Mesenchymal stem cell (in vitro differentiated cells and primary cell): ENCODE data around the gene MGAT3.

ENCODE experiments used
- DNase-seq: peaks from one replicate; pipeline ENCODE4 v3.0.0-alpha.2; 2013
- H2AFZ ChIP-seq: one replicate; pipeline ENCODE4 v1.6.1; 2013; ENCODE audit warnings: low read depth, mild to moderate bottlenecking, control low read depth, inconsistent platforms, low read length, moderate library complexity
- H2AK5ac ChIP-seq: 2 replicates; pipeline ENCODE4 v1.6.1; 2013; ENCODE audit warnings: low read length, moderate library complexity, mild to moderate bottlenecking, inconsistent platforms; ENCODE audit not compliant: severe bottlenecking
- H2BK120ac ChIP-seq: one replicate; pipeline ENCODE4 v1.6.1; 2013; ENCODE audit warnings: low read depth, mild to moderate bottlenecking, inconsistent platforms, low read length, moderate library complexity
- H2BK12ac ChIP-seq, 2 experiments: one replicate each; pipeline ENCODE4 v1.6.1; 2013; ENCODE audit warnings: inconsistent platforms in 2 of 2, low read length in 2 of 2, mild to moderate bottlenecking in 2 of 2, moderate library complexity in 2 of 2, control low read depth in 1 of 2
- H2BK15ac ChIP-seq: one replicate; pipeline ENCODE4 v1.6.1; 2013; ENCODE audit warnings: mild to moderate bottlenecking, low read depth, inconsistent platforms; ENCODE audit not compliant: poor library complexity, severe bottlenecking
- H2BK5ac ChIP-seq: 2 replicates; pipeline ENCODE4 v1.6.1; 2013; ENCODE audit warnings: low read depth, mild to moderate bottlenecking, low read length, control low read depth, inconsistent platforms; ENCODE audit not compliant: poor library complexity, severe bottlenecking
- H3K14ac ChIP-seq, 2 experiments: one replicate each; pipeline ENCODE4 v1.6.1; 2013; ENCODE audit warnings: inconsistent platforms in 2 of 2, low read length in 2 of 2, control low read depth in 1 of 2, mild to moderate bottlenecking in 1 of 2, moderate library complexity in 1 of 2
- H3K18ac ChIP-seq, 2 experiments: one replicate each; pipeline ENCODE4 v1.6.1; 2013; ENCODE audit warnings: inconsistent platforms in 2 of 2, low read length in 2 of 2, control low read depth in 1 of 2, low read depth in 1 of 2, mild to moderate bottlenecking in 1 of 2
- H3K23ac ChIP-seq, 2 experiments: one replicate each; pipeline ENCODE4 v1.6.1; 2013; ENCODE audit warnings: inconsistent platforms in 2 of 2, low read length in 2 of 2, mild to moderate bottlenecking in 2 of 2, moderate library complexity in 2 of 2, control low read depth in 1 of 2
- H3K27ac ChIP-seq: 2 replicates; pipeline ENCODE4 v1.5.1; 2013; ENCODE audit warnings: mild to moderate bottlenecking, moderate library complexity, low read length, control low read depth, inconsistent platforms; ENCODE audit not compliant: poor library complexity, severe bottlenecking
- H3K27me3 ChIP-seq, 2 experiments: 2 replicates each; pipeline versions ENCODE4 v1.6.1 to v1.7.0; 2013; ENCODE audit warnings: low read length in 2 of 2, mild to moderate bottlenecking in 2 of 2, moderate library complexity in 2 of 2, control low read depth in 1 of 2, inconsistent platforms in 1 of 2; ENCODE audit not compliant: control insufficient read depth in 1 of 2, insufficient read depth in 1 of 2
- H3K36me3 ChIP-seq, 2 experiments: 2 replicates each; pipeline versions ENCODE4 v1.6.1 to v1.7.0; 2013; ENCODE audit warnings: low read length in 2 of 2, control low read depth in 1 of 2, inconsistent platforms in 1 of 2, low read depth in 1 of 2, mild to moderate bottlenecking in 1 of 2; ENCODE audit not compliant: insufficient read depth in 2 of 2, control insufficient read depth in 1 of 2
- H3K4ac ChIP-seq, 2 experiments: one replicate each; pipeline ENCODE4 v1.6.1; 2013; ENCODE audit warnings: inconsistent platforms in 2 of 2, low read length in 2 of 2, mild to moderate bottlenecking in 2 of 2, moderate library complexity in 2 of 2, control low read depth in 1 of 2, low read depth in 1 of 2
- H3K4me1 ChIP-seq: 2 replicates; pipeline ENCODE4 v1.6.1; 2013; ENCODE audit warnings: low read depth, low read length, control low read depth; ENCODE audit not compliant: control insufficient read depth, insufficient read depth
- H3K4me2 ChIP-seq: 2 replicates; pipeline ENCODE4 v1.6.1; 2013; ENCODE audit warnings: low read length, mild to moderate bottlenecking, inconsistent platforms; ENCODE audit not compliant: poor library complexity, severe bottlenecking
- H3K4me3 ChIP-seq, 2 experiments: 2 replicates each; pipeline versions ENCODE4 v1.5.1 to v1.7.0; 2013; ENCODE audit warnings: low read length in 2 of 2, mild to moderate bottlenecking in 2 of 2, control low read depth in 1 of 2, low read depth in 1 of 2; ENCODE audit not compliant: insufficient read depth in 1 of 2
- H3K79me1 ChIP-seq: replicated peaks from 2 replicates; pipeline ENCODE4 v1.6.1; 2013; ENCODE audit warnings: mild to moderate bottlenecking, control low read depth, low read length, inconsistent platforms; ENCODE audit not compliant: poor library complexity, severe bottlenecking
- H3K9ac ChIP-seq: 2 replicates; pipeline ENCODE4 v1.7.0; 2013; ENCODE audit warnings: mild to moderate bottlenecking, low read length, moderate library complexity
- H3K9me3 ChIP-seq: 2 replicates; pipeline ENCODE4 v1.7.0; 2013; ENCODE audit warnings: mild to moderate bottlenecking, low read length; ENCODE audit not compliant: control insufficient read depth
- H4K8ac ChIP-seq: one replicate; pipeline ENCODE4 v1.6.1; 2013; ENCODE audit warnings: inconsistent platforms, mild to moderate bottlenecking, low read length, moderate library complexity
- H4K91ac ChIP-seq: one replicate; pipeline ENCODE4 v1.6.1; 2013; ENCODE audit warnings: mild to moderate bottlenecking, low read length, inconsistent platforms
- WGBS: methylation state at CpG from one replicate; pipeline ENCODE4 v1.1.7; 2013; ENCODE audit warnings: mixed read lengths; 5-methylcytosine and 5-hydroxymethylcytosine counted together

Gene MGAT3

GRCh38 chr22:39444937-39445465 is 11.8 kb upstream of the MGAT3 start:
- no peak overlapping the region for H2BK15ac ChIP-seq
- WGBS: 94% methylated on average over 11 of the region's 11 CpGs
- H4K8ac ChIP-seq: no peak overlapping the region
- no peak overlapping the region for H2AK5ac ChIP-seq
- H3K27ac ChIP-seq: no peak overlapping the region
- no peak overlapping the region for H2AFZ ChIP-seq
- H3K36me3 ChIP-seq: no peaks in the 10 kb centered on the region
- H3K4me2 ChIP-seq: no peak overlapping the region
- H3K23ac ChIP-seq: no peak overlapping the region
- H2BK5ac ChIP-seq: no peak overlapping the region
- H4K91ac ChIP-seq: no peak overlapping the region
- H2BK12ac ChIP-seq: no peak overlapping the region
- H3K9ac ChIP-seq: no peak overlapping the region
- H3K4me3 ChIP-seq: no peak overlapping the region
- H3K14ac ChIP-seq: no peak overlapping the region
- no peaks in the 10 kb centered on the region for H3K9me3 ChIP-seq
- no peak overlapping the region for H3K18ac ChIP-seq
- DNase-seq: no peak
- H3K79me1 ChIP-seq: no peaks in the 10 kb centered on the region
- peaks cover 0 to 21% of the 10 kb centered on the region in 2 experiments for H3K27me3 ChIP-seq
- peaks cover 17% of the 10 kb centered on the region for H3K4me1 ChIP-seq
- H2BK120ac ChIP-seq: no peak overlapping the region
- no peak overlapping the region for H3K4ac ChIP-seq

DNA sequence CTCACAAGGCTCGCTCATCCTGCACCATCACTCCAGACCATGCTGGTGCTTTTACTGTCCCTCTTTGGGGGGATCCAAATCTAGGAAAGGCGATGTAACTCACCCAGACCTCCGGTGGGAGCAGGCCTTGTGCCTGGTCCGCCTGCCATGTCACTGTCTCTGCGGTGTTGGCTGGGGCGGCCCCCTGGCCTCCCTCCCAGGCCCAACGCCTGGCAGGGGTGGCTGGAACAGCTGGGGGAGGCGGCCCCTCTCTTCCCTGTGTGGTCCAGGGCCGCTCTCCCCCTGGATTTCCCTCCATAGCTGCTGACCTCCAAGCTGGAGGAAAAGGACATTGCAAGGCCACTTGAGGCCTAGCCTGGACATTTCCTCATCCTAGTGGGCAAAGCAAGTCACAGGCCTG is 11.1 kb upstream of the MGAT3 start:
- Histone ChIP-seq H3K9ac (no peak overlapping the region), H3K14ac (no peak overlapping the region)
- WGBS: 94% methylated on average over 9 of the region's 9 CpGs

DNA sequence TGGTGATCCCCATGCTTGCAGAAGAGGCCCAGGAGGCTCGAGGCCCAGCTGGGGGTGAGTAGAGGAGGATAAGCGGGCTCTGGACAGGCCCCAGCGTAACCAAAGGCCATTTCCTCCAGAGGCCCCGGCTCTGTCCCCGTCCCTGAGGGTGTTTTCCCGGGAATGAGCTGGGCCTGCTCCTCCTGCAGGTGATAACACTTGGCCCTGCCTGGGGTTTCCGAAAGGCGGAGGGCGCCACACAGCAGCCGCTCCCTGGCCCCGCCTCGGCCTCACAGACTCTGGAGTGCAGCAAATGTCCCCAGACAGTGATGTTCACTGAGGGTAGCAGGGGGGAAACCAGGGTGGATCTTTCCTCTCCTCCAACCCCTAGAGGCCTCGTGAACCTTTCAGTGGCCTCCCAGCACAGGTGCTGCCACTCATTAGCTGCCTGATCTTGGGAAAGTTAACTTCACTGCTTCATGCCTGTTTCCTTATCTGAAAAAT is 10.5 kb upstream of the MGAT3 start:
- no peak for DNase-seq
- 52% methylated on average over 10 of the region's 13 CpGs for WGBS
- Histone ChIP-seq H3K36me3 (no peaks in the 10 kb centered on the region), H3K9me3 (no peaks in the 10 kb centered on the region), H2BK12ac (no peak overlapping the region), H3K4me3 (no peak overlapping the region), H3K27me3 (peaks cover 4 to 33% of the 10 kb centered on the region in 2 experiments), H3K27ac (no peak overlapping the region), H2AK5ac (no peak overlapping the region), H3K4me1 (peaks cover 19% of the 10 kb centered on the region), H3K4me2 (no peak overlapping the region), H3K18ac (no peak overlapping the region), H3K79me1 (no peaks in the 10 kb centered on the region), H3K23ac (no peak overlapping the region), H2AFZ (no peak overlapping the region), H2BK120ac (no peak overlapping the region), H3K14ac (no peak overlapping the region), H2BK15ac (no peak overlapping the region), H4K8ac (no peak overlapping the region), H4K91ac (no peak overlapping the region), H3K4ac (no peak overlapping the region), H2BK5ac (no peak overlapping the region), H3K9ac (no peak overlapping the region)

More for the DNA sequence above, 11.1 kb upstream of the MGAT3 start:
- no peak overlapping the region for H3K27ac ChIP-seq
- H4K8ac ChIP-seq: no peak overlapping the region
- no peak overlapping the region for H4K91ac ChIP-seq
- H3K27me3 ChIP-seq: peaks cover 2 to 27% of the 10 kb centered on the region in 2 experiments
- H2AK5ac ChIP-seq: no peak overlapping the region
- H3K4ac ChIP-seq: no peak overlapping the region
- no peak for DNase-seq
- H3K18ac ChIP-seq: no peak overlapping the region
- peaks cover 19% of the 10 kb centered on the region for H3K4me1 ChIP-seq
- H3K9me3 ChIP-seq: no peaks in the 10 kb centered on the region
- H3K4me2 ChIP-seq: no peak overlapping the region
- no peak overlapping the region for H2BK120ac ChIP-seq
- no peaks in the 10 kb centered on the region for H3K79me1 ChIP-seq
- H3K36me3 ChIP-seq: no peaks in the 10 kb centered on the region
- no peak overlapping the region for H2BK15ac ChIP-seq
- H2AFZ ChIP-seq: no peak overlapping the region
- H3K4me3 ChIP-seq: no peak overlapping the region
- no peak overlapping the region for H2BK5ac ChIP-seq
- H2BK12ac ChIP-seq: no peak overlapping the region
- no peak overlapping the region for H3K23ac ChIP-seq

- WGBS: 82% methylated on average over 19 of the region's 19 CpGs
- no peak overlapping the region for H3K4me2 ChIP-seq
- no peak overlapping the region for H3K27ac ChIP-seq
- H2BK15ac ChIP-seq: no peak overlapping the region
- H3K9me3 ChIP-seq: no peaks in the 10 kb centered on the region
- no peak overlapping the region for H2BK5ac ChIP-seq
- H4K91ac ChIP-seq: no peak overlapping the region
- H3K27me3 ChIP-seq: peaks cover 4 to 37% of the 10 kb centered on the region in 2 experiments
- H3K18ac ChIP-seq: no peak overlapping the region
- H3K14ac ChIP-seq: no peak overlapping the region
- H3K79me1 ChIP-seq: no peaks in the 10 kb centered on the region
- no peak overlapping the region for H4K8ac ChIP-seq
- no peak overlapping the region for H2BK120ac ChIP-seq
- H3K9ac ChIP-seq: no peak overlapping the region
- no peak overlapping the region for H2AFZ ChIP-seq
- H2BK12ac ChIP-seq: no peak overlapping the region
- H3K4me1 ChIP-seq: peaks cover 20% of the 10 kb centered on the region
- H3K4me3 ChIP-seq: no peak overlapping the region
- H3K23ac ChIP-seq: no peak overlapping the region
- H3K36me3 ChIP-seq: no peaks in the 10 kb centered on the region
- H3K4ac ChIP-seq: no peak overlapping the region
- H2AK5ac ChIP-seq: no peak overlapping the region
- DNase-seq: no peak
Measured at GRCh38 chr22:39448205-39449054, 8.4 kb upstream of the MGAT3 start.
